Liver (tissue), 9 donors: ENCODE measurements around the gene LENEP. TPM values are rescaled to one million over a fixed set of nuclear protein-coding genes. Genes with fewer than 3 reads are reported as not detected.

Experiments
- DNase-seq: peaks from one replicate; pipeline ENCODE4 v3.0.0-alpha.2; 2017; ENCODE audit warnings: low spot score
- H3K27ac ChIP-seq, 2 donors: one replicate each; pipeline ENCODE4 v1.7.0; 2013; ENCODE audit warnings: inconsistent platforms in 2 of 2, low read length in 2 of 2, control low read depth in 1 of 2, low read depth in 1 of 2, mild to moderate bottlenecking in 1 of 2
- H3K27me3 ChIP-seq, 4 donors: one replicate each; pipeline versions ENCODE4 v1.6.1 to v1.7.0; 2013; ENCODE audit warnings: low read length in 3 of 4, inconsistent platforms in 1 of 4, mild to moderate bottlenecking in 1 of 4, moderate library complexity in 1 of 4; ENCODE audit not compliant: control insufficient read depth in 4 of 4, insufficient read depth in 4 of 4
- H3K36me3 ChIP-seq, 4 donors: one replicate each; pipeline versions ENCODE4 v1.6.1 to v1.7.0; 2013; ENCODE audit warnings: low read length in 3 of 4, mild to moderate bottlenecking in 3 of 4, low read depth in 1 of 4, moderate library complexity in 1 of 4; ENCODE audit not compliant: control insufficient read depth in 4 of 4, insufficient read depth in 3 of 4
- H3K4me1 ChIP-seq, 4 donors: one replicate each; pipeline versions ENCODE4 v1.6.1 to v1.7.0; 2013; ENCODE audit warnings: low read length in 3 of 4, mild to moderate bottlenecking in 3 of 4, moderate library complexity in 1 of 4; ENCODE audit not compliant: control insufficient read depth in 4 of 4, insufficient read depth in 4 of 4
- H3K4me3 ChIP-seq, 3 donors: one replicate each; pipeline versions ENCODE4 v1.6.1 to v1.7.0; 2013; ENCODE audit warnings: low read length in 3 of 3, control low read depth in 1 of 3, low read depth in 1 of 3, mild to moderate bottlenecking in 1 of 3
- H3K9ac ChIP-seq, 2 donors: one replicate each; pipeline ENCODE4 v1.7.0; 2013; ENCODE audit warnings: low read length in 2 of 2, mild to moderate bottlenecking in 2 of 2, moderate library complexity in 2 of 2, control low read depth in 1 of 2, low read depth in 1 of 2
- H3K9me3 ChIP-seq, 4 donors: one replicate each; pipeline versions ENCODE4 v1.6.1 to v1.7.0; 2013; ENCODE audit warnings: low read length in 3 of 4; ENCODE audit not compliant: control insufficient read depth in 4 of 4
- ATF3 ChIP-seq: IDR thresholded peaks from 2 replicates; pipeline ENCODE4 v1.6.1; 2016; ENCODE audit warnings: antibody characterized with exemption
- CTCF ChIP-seq: fragments of 150-350 bp; IDR thresholded peaks from 2 replicates; pipeline ENCODE4 v1.5.1; 2017; ENCODE audit warnings: improper control_type of control experiment, low read depth, low read length; ENCODE audit not compliant: missing input control
- EGR1 ChIP-seq, 2 donors: IDR thresholded peaks; 2 replicates each; pipeline ENCODE4 v1.6.1; 2016 to 2018; ENCODE audit warnings: antibody characterized with exemption in 2 of 2, low read depth in 2 of 2
- FOXA1 ChIP-seq: IDR thresholded peaks from 2 replicates; pipeline ENCODE4 v1.6.1; 2016; ENCODE audit warnings: antibody characterized with exemption
- FOXA2 ChIP-seq: IDR thresholded peaks from 2 replicates; pipeline ENCODE4 v1.6.1; 2016; ENCODE audit warnings: antibody characterized with exemption
- GABPA ChIP-seq, 2 donors: IDR thresholded peaks in 1 of 2; conservative IDR thresholded peaks in 1 of 2; 2 replicates each; pipeline ENCODE4 v1.6.1; 2016; ENCODE audit warnings: antibody characterized with exemption in 2 of 2, mild to moderate bottlenecking in 1 of 2, moderate library complexity in 1 of 2
- HNF4A ChIP-seq, 2 donors: conservative IDR thresholded peaks; 2 replicates each; pipeline ENCODE4 v1.6.1; 2016; ENCODE audit warnings: antibody characterized with exemption in 2 of 2, mild to moderate bottlenecking in 2 of 2
- HNF4G ChIP-seq: IDR thresholded peaks from 2 replicates; pipeline ENCODE4 v1.6.1; 2016; ENCODE audit warnings: antibody characterized with exemption
- JUND ChIP-seq, 2 donors: IDR thresholded peaks; 2 replicates each; pipeline ENCODE4 v1.6.1; 2016; ENCODE audit warnings: antibody characterized with exemption in 2 of 2
- MAX ChIP-seq: IDR thresholded peaks from 2 replicates; pipeline ENCODE4 v1.6.1; 2016; ENCODE audit warnings: antibody characterized with exemption
- NR2F2 ChIP-seq: IDR thresholded peaks from 2 replicates; pipeline ENCODE4 v1.6.1; 2016; ENCODE audit warnings: antibody characterized with exemption
- RAD21 ChIP-seq, 2 donors: IDR thresholded peaks; 2 replicates each; pipeline ENCODE4 v1.6.1; 2016; ENCODE audit warnings: antibody characterized with exemption in 2 of 2, mild to moderate bottlenecking in 2 of 2
- REST ChIP-seq: IDR thresholded peaks from 2 replicates; pipeline ENCODE4 v1.6.1; 2016; ENCODE audit warnings: antibody characterized with exemption, mild to moderate bottlenecking
- RXRA ChIP-seq, 2 donors: IDR thresholded peaks; 2 replicates each; pipeline ENCODE4 v1.6.1; 2017 to 2018; ENCODE audit warnings: antibody characterized with exemption in 2 of 2, mild to moderate bottlenecking in 1 of 2
- SP1 ChIP-seq: IDR thresholded peaks from 2 replicates; pipeline ENCODE4 v1.6.1; 2018; ENCODE audit warnings: antibody characterized with exemption, mild to moderate bottlenecking
- TAF1 ChIP-seq: conservative IDR thresholded peaks from 2 replicates; pipeline ENCODE4 v1.6.1; 2016; ENCODE audit warnings: antibody characterized with exemption, mild to moderate bottlenecking
- YY1 ChIP-seq: IDR thresholded peaks from 2 replicates; pipeline ENCODE4 v1.6.1; 2016; ENCODE audit warnings: antibody characterized with exemption, mild to moderate bottlenecking
- ZBTB33 ChIP-seq: IDR thresholded peaks from 2 replicates; pipeline ENCODE4 v1.6.1; 2016; ENCODE audit warnings: antibody characterized with exemption
- WGBS: extraction: QIAGEN DNeasy Blood & Tissue Kit; methylation state at CpG from one replicate; pipeline ENCODE4 v1.1.7; 2013; 5-methylcytosine and 5-hydroxymethylcytosine counted together
- polyA plus RNA-seq, 2 donors: library from polyadenylated mRNA; stranded (reverse) in 1 of 2; unstranded in 1 of 2; fragments of 200-250 nt in 1 of 2; fragments of >200 nt in 1 of 2; fragmentation: Nextera tagmentation in 1 of 2; extraction: Ambion mirVana in 1 of 2; gene quantifications; one replicate each; pipeline versions ENCODE4 v1.2.1 to v1.2.3, GENCODE V29; 2013 to 2015
- total RNA-seq, 2 donors: library from RNA; depleted of rRNA; stranded (reverse); fragments of >200 nt; gene quantifications; one replicate each; pipeline ENCODE4 v1.2.3, GENCODE V29; 2014
- donor health status: healthy.
- donor health status: healthy.
- donor health status: healthy.
- donor health status: healthy.
- donor health status: healthy.

The LENEP gene
- total and polyA plus RNA-seq, 4 donors: 0.42 TPM; not detected in 3

GRCh38 chr1:154982341-154982740 is 11.0 kb upstream of the LENEP start:
- peak overlapping the region in 1 of 2 donors; percentile 68 for H3K9ac ChIP-seq
- no peak for TF ChIP-seq GABPA (IDR thresholded peaks at IDR 0.05 in 1 of 2, conservative IDR thresholded peaks at IDR 0.05 in 1 of 2)
- no peak for TF ChIP-seq JUND (IDR thresholded peaks at IDR 0.05)
- no peak for TF ChIP-seq SP1
- TF ChIP-seq FOXA2: no peak
- TF ChIP-seq CTCF: no peak
- no peak for TF ChIP-seq REST
- no peak for TF ChIP-seq YY1
- no peak for TF ChIP-seq TAF1
- no peak for TF ChIP-seq HNF4G
- no peak for TF ChIP-seq MAX
- no peak for TF ChIP-seq RAD21 (IDR thresholded peaks at IDR 0.05)
- TF ChIP-seq FOXA1: no peak
- TF ChIP-seq HNF4A (conservative IDR thresholded peaks at IDR 0.05): no peak
- H3K4me3 ChIP-seq: no peak overlapping the region
- no peak for DNase-seq
- H3K36me3 ChIP-seq: peaks cover 0 to 11% (median 2%) of the 10 kb centered on the region in 4 donors
- no peaks in the 10 kb centered on the region for H3K27me3 ChIP-seq
- no peaks in the 10 kb centered on the region for H3K9me3 ChIP-seq
- H3K27ac ChIP-seq: no peak overlapping the region
- WGBS: 74% methylated on average over 6 of the region's 6 CpGs
- H3K4me1 ChIP-seq: peaks cover 3 to 22% (median 18%) of the 10 kb centered on the region in 4 donors

GRCh38 chr1:154982897-154983648 is 10.3 kb upstream of the LENEP start, which contains the start of gene FLAD1:
Gene FLAD1 (plus strand): TSS chr1:154983344. CDS start chr1:154983695, 351 bp downstream.
- H3K9me3 ChIP-seq: no peaks in the 10 kb centered on the region
- peak within 1 kb of the TSS; percentile 80 to 94 for H3K9ac ChIP-seq
- DNase-seq: peak; percentile 92
- H3K4me3 ChIP-seq: peak within 1 kb of the TSS; percentile 87 to 97 (median 88)
- H3K36me3 ChIP-seq: peaks cover 0 to 10% (median 3%) of the 10 kb centered on the region in 4 donors
- 1% methylated on average over 26 of the region's 26 CpGs for WGBS
- H3K4me1 ChIP-seq: peaks cover 3 to 29% (median 18%) of the 10 kb centered on the region in 4 donors
- peak within 1 kb of the TSS; percentile 23 to 69 for H3K27ac ChIP-seq
- H3K27me3 ChIP-seq: no peaks in the 10 kb centered on the region
- no peak for TF ChIP-seq FOXA2
- TF ChIP-seq JUND (IDR thresholded peaks at IDR 0.05): no peak
- TF ChIP-seq ZBTB33: peak; percentile 97
- TF ChIP-seq RXRA (IDR thresholded peaks at IDR 0.05): peak; percentile 31 to 56
- TF ChIP-seq FOXA1: no peak
- no peak for TF ChIP-seq HNF4G
- TF ChIP-seq RAD21 (IDR thresholded peaks at IDR 0.05): peak; percentile 30 to 55
- peak; percentile 35 for TF ChIP-seq REST
- TF ChIP-seq ATF3: no peak
- TF ChIP-seq EGR1 (IDR thresholded peaks at IDR 0.05; ENCODE audit: low read depth in 2 of 2): peak; percentile 50 to 70
- peak; percentile 84 to 97 for TF ChIP-seq GABPA (IDR thresholded peaks at IDR 0.05 in 1 of 2, conservative IDR thresholded peaks at IDR 0.05 in 1 of 2)
- peak; percentile 52 to 55 for TF ChIP-seq HNF4A (conservative IDR thresholded peaks at IDR 0.05)
- peak; percentile 74 for TF ChIP-seq YY1
- peak; percentile 99 for TF ChIP-seq SP1
- no peak for TF ChIP-seq TAF1
- peak; percentile 88 for TF ChIP-seq MAX
- no peak for TF ChIP-seq NR2F2
